GM12891 (cell line): Measurements from ENCODE around the gene ZNF385A.

Experiments
- POLR2A ChIP-seq: IDR thresholded peaks from 2 replicates; pipeline ENCODE4 v1.6.1; 2011; ENCODE audit warnings: low read depth, low read length, control low read depth
- POLR2AphosphoS5 ChIP-seq: IDR thresholded peaks from 2 replicates; pipeline ENCODE4 v1.6.1; 2011; ENCODE audit warnings: low read depth, low read length, control low read depth
- POU2F2 ChIP-seq: IDR thresholded peaks from 2 replicates; pipeline ENCODE4 v1.6.1; 2011; ENCODE audit warnings: low read depth, mild to moderate bottlenecking, control low read depth, low read length, moderate library complexity
- SPI1 ChIP-seq: IDR thresholded peaks from 2 replicates; pipeline ENCODE4 v1.6.1; 2011; ENCODE audit warnings: low read depth, low read length, control low read depth
- TAF1 ChIP-seq: IDR thresholded peaks from 2 replicates; pipeline ENCODE4 v1.6.1; 2011; ENCODE audit warnings: low read depth, low read length, control low read depth

DNA sequence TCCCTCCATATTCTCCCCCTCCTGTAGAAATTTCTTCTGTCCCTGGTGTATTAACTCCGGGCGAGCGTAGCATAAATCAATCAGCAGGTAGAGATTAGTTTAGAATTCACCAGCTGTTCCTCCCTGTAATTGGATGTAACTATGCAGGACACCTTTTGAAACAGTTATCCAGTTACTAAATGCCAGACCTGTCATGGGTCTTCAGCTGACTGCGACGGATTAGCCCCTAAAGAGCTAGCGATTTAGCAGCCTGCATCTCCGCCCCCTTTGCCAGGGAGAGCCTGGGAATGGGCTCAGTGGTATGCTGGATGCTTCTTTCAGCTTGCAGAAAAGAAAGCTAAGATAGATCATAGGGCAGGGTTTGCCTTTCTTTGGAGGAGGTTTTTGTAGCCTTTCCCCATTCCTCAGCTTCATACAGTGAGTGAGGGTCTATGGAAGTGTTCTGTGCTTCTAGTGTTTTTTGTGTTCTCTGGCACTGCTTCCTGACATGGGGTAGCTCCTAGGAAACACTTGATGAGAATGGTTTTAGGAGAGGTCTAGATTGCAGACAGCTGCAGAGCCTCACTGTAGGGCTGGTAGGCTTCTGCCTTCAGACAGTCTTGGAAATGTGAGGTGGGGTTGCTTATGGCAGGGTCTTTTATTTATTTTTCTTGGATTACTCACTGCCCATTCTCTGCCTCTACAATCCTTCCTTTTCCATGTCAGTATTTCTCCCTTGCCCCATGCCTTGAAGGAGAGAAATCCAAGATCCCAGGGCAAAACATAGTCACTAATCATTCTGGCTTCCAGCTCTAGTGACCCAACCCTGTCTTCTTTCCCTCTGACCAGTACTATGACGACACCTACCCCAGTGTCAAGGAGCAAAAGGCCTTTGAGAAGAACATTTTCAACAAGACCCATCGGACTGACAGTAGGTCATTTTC, 42.9 kb downstream of the ZNF385A start:
- no peak for TF ChIP-seq POLR2A
- TF ChIP-seq POLR2AphosphoS5, result no peak
- no peak for TF ChIP-seq TAF1
- no peak for TF ChIP-seq POU2F2
- no peak for TF ChIP-seq SPI1
